Measurements from ENCODE around the gene STX10. TPM values are rescaled to one million over a fixed set of nuclear protein-coding genes. Genes with fewer than 3 reads are reported as not detected.

STX10 gene
- total and polyA plus RNA-seq, 9 of the 15 experiments (the other 6 are each of a cell fraction or from before 2014, with no cell fraction given), result 0.51 to 66.3 (median 31.0) TPM

- TF ChIP-seq, protein P1, sequence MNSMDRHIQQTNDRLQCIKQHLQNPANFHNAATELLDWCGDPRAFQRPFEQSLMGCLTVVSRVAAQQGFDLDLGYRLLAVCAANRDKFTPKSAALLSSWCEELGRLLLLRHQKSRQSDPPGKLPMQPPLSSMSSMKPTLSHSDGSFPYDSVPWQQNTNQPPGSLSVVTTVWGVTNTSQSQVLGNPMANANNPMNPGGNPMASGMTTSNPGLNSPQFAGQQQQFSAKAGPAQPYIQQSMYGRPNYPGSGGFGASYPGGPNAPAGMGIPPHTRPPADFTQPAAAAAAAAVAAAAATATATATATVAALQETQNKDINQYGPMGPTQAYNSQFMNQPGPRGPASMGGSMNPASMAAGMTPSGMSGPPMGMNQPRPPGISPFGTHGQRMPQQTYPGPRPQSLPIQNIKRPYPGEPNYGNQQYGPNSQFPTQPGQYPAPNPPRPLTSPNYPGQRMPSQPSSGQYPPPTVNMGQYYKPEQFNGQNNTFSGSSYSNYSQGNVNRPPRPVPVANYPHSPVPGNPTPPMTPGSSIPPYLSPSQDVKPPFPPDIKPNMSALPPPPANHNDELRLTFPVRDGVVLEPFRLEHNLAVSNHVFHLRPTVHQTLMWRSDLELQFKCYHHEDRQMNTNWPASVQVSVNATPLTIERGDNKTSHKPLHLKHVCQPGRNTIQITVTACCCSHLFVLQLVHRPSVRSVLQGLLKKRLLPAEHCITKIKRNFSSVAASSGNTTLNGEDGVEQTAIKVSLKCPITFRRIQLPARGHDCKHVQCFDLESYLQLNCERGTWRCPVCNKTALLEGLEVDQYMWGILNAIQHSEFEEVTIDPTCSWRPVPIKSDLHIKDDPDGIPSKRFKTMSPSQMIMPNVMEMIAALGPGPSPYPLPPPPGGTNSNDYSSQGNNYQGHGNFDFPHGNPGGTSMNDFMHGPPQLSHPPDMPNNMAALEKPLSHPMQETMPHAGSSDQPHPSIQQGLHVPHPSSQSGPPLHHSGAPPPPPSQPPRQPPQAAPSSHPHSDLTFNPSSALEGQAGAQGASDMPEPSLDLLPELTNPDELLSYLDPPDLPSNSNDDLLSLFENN (IDR thresholded peaks at IDR 0.05; ENCODE audit: low read depth in 2 of 2, low read length in 2 of 2), result peak in 1 of 2 experiments; percentile 17; a peak in 1 of 4 replicates
- peak; percentile 96 for TF ChIP-seq SP1 (CRISPR knock-in tag; IDR thresholded peaks at IDR 0.05)
- TF ChIP-seq, protein P2, sequence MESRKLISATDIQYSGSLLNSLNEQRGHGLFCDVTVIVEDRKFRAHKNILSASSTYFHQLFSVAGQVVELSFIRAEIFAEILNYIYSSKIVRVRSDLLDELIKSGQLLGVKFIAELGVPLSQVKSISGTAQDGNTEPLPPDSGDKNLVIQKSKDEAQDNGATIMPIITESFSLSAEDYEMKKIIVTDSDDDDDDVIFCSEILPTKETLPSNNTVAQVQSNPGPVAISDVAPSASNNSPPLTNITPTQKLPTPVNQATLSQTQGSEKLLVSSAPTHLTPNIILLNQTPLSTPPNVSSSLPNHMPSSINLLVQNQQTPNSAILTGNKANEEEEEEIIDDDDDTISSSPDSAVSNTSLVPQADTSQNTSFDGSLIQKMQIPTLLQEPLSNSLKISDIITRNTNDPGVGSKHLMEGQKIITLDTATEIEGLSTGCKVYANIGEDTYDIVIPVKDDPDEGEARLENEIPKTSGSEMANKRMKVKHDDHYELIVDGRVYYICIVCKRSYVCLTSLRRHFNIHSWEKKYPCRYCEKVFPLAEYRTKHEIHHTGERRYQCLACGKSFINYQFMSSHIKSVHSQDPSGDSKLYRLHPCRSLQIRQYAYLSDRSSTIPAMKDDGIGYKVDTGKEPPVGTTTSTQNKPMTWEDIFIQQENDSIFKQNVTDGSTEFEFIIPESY (CRISPR knock-in tag; IDR thresholded peaks at IDR 0.05), result 0 out of 2 replicates have a peak, but pooled peaks have one; percentile 52
- no peak for TF ChIP-seq HMGN3 (IDR thresholded peaks at IDR 0.05; ENCODE audit: borderline replicate concordance, extremely low read depth, insufficient read length, low read depth, low read length)
- no peak for TF ChIP-seq ZNF318 (IDR thresholded peaks at IDR 0.05; ENCODE audit: borderline replicate concordance in 1 of 2, low read depth in 1 of 2)
- TF ChIP-seq ZEB2 (IDR thresholded peaks at IDR 0.05), result no peak
- TF ChIP-seq PATZ1 (CRISPR knock-in tag; IDR thresholded peaks at IDR 0.05; ENCODE audit: borderline replicate concordance), result no peak
- no peak for TF ChIP-seq GABPB2 (CRISPR knock-in tag; conservative IDR thresholded peaks at IDR 0.05)
Observed at GRCh38 chr19:13150187-13150930, at the start of gene STX10, which contains the start of gene IER2 (continued).

All from K562 (cell line).